ENCODE results near the gene M6PR.
A peak's percentile ranks its signal among the peaks of the same experiment; 100 is the strongest.

Gene M6PR

DNA sequence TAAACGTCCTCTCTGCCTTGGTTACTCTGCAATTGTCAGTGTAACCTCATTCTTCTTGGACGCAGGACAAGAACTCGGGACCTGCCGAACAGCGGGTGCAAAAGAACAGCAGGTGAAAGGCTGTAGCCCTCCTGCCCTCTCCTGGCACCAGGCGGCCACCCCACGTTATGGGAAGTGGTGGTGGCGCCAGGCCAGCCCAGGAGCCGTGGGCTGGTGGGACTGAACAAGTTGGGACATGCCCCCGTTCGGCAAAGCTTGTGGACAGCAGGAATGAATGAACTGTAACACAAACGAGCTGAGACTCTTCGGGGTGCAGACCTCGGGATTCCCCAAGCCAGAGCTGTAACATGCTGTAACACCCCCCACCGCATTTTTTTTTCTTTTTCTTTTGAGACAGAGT is 6.6 kb upstream of the M6PR start:
- no peak overlapping the region for H3K4me3 Mint-ChIP-seq
- H3K27ac Mint-ChIP-seq = no peak overlapping the region
- peaks cover 64% of the 10 kb centered on the region for H3K36me3 Mint-ChIP-seq (ENCODE audit: low read depth)
- no peak for DNase-seq
- TF ChIP-seq, protein P1, sequence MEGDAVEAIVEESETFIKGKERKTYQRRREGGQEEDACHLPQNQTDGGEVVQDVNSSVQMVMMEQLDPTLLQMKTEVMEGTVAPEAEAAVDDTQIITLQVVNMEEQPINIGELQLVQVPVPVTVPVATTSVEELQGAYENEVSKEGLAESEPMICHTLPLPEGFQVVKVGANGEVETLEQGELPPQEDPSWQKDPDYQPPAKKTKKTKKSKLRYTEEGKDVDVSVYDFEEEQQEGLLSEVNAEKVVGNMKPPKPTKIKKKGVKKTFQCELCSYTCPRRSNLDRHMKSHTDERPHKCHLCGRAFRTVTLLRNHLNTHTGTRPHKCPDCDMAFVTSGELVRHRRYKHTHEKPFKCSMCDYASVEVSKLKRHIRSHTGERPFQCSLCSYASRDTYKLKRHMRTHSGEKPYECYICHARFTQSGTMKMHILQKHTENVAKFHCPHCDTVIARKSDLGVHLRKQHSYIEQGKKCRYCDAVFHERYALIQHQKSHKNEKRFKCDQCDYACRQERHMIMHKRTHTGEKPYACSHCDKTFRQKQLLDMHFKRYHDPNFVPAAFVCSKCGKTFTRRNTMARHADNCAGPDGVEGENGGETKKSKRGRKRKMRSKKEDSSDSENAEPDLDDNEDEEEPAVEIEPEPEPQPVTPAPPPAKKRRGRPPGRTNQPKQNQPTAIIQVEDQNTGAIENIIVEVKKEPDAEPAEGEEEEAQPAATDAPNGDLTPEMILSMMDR (IDR thresholded peaks at IDR 0.05) = no peak
- H3K4me1 Mint-ChIP-seq = no peaks in the 10 kb centered on the region
- H3K9me3 Mint-ChIP-seq = peaks cover 34% of the 10 kb centered on the region
- peaks cover 4% of the 10 kb centered on the region for H3K27me3 Mint-ChIP-seq (ENCODE audit: low read depth, poor library complexity)

DNA sequence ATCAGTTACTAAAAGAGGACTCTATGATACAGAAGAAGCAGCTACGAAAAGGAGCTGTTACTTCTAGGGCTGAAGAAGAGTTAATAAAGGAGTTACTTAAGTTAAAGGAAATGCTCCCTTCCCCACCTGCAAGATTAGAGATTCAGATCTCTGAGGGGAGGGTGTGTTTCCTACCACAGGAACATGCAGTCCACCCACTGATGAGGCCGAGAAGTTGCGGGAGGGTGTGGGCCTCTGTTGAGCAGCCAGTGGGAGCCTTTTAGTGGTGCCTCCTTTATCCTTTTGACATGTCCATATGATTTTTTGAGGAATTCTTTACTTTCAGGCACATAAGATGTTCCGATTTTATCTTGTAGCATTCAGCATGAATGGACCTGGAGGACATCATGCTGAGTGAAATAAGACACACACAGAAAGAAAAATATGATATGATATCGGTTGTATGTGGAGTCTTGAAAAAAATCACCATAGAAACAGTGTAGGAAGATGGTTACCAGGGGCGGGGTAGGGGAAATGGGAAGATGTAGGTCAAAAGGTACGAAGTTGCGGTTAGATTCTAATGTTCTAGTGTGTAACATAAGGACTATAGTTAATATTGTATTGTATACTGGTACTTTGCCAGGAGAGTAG is 4.4 kb upstream of the M6PR start:
- Mint-ChIP-seq H3K4me1 (peaks cover 12% of the 10 kb centered on the region), H3K9me3 (peaks cover 34% of the 10 kb centered on the region), H3K4me3 (no peak overlapping the region), H3K27me3 (ENCODE audit: low read depth, poor library complexity) (peaks cover 7% of the 10 kb centered on the region), H3K27ac (no peak overlapping the region), H3K36me3 (ENCODE audit: low read depth) (peaks cover 51% of the 10 kb centered on the region)
- no peak for DNase-seq
- TF ChIP-seq, protein P1 (IDR thresholded peaks at IDR 0.05) = no peak

DNA sequence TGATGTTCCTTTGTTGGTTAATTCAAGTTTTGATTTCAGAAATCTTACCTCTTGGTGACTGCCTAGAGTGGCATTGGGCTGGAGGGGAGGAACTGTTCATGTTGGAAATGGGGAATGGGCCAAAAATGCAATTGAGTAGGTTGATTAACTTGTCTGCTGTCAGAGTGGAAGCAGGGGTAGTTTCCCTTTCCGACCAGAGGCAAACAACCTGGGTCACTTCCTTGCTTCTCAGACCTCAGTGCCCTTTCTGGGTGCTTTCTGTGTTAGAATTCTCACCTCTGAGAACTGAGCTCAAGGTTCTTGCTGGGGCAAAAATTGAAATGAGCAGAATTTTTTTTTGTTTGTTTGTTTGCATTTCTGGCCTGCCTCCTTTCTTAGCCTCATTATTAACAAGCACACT is 2.3 kb upstream of the M6PR start:
- Mint-ChIP-seq H3K4me1 (peaks cover 33% of the 10 kb centered on the region), H3K27me3 (ENCODE audit: low read depth, poor library complexity) (peaks cover 7% of the 10 kb centered on the region), H3K9me3 (peaks cover 30% of the 10 kb centered on the region), H3K4me3 (peak overlapping the region; percentile 41), H3K27ac (no peak overlapping the region), H3K36me3 (ENCODE audit: low read depth) (peaks cover 42% of the 10 kb centered on the region)
- no peak for DNase-seq
- TF ChIP-seq, protein P1 (IDR thresholded peaks at IDR 0.05) = no peak

DNA sequence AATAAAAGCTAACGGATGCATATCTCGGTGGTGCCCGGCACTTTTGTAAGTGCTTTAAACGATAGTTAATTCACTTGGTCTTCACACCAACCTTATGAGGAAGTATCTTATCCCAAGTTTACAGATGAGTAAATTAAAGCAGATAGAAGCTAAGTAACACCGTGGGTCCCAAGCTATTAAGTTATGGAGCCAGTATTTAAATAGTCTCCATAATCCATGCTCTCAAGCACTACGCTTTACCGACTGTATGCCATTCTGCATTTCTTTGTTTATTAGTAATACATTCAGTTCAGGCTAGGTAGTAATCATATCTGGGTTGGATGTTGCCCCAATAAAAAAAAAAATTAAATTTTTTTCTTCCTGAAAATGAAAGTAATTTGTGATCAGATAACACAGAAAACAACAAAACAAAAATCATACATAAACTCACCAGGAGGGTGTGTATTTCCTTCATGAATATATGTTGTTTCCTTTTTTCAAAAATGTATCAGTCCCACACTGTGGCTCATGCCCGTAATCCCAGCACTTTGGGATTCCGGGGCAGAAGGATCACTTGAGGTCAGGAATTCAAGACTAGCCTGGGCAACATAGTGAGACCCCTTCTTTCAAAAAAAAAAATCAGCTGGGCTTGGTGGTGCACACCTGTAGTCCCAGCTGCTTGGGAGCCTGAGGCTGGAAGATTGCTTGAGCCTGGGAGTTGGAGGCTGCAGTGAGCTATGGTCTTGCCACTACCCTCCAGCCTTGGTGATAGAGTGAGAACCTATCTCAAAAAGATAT is 1.4 kb upstream of the M6PR start:
- H3K4me3 Mint-ChIP-seq = peak overlapping the region; percentile 98
- peaks cover 39% of the 10 kb centered on the region for H3K4me1 Mint-ChIP-seq
- peaks cover 30% of the 10 kb centered on the region for H3K9me3 Mint-ChIP-seq
- H3K36me3 Mint-ChIP-seq (ENCODE audit: low read depth) = peaks cover 36% of the 10 kb centered on the region
- peak overlapping the region; percentile 99 for H3K27ac Mint-ChIP-seq
- TF ChIP-seq, protein P1 (IDR thresholded peaks at IDR 0.05) = no peak
- H3K27me3 Mint-ChIP-seq (ENCODE audit: low read depth, poor library complexity) = peaks cover 7% of the 10 kb centered on the region
- no peak for DNase-seq

DNA sequence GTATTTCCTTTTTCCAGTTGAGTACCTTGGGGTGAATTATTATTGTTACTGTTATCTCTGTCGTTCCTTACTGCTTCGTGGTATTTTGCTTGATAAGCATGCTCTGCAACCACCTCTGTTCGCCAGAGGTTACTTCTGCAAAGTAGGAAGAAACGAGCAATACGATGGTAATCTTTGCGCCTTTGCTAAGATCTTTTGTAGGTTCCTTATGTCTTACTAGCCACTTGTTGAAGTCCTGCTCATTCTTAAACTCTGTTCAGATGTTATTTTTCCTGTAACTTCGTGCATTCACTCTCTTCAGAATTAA is 729 bp upstream of the M6PR start:
- Mint-ChIP-seq H3K4me1 (peaks cover 39% of the 10 kb centered on the region), H3K9me3 (peaks cover 26% of the 10 kb centered on the region), H3K27ac (peak overlapping the region; percentile 99), H3K36me3 (ENCODE audit: low read depth) (peaks cover 32% of the 10 kb centered on the region), H3K27me3 (ENCODE audit: low read depth, poor library complexity) (peaks cover 7% of the 10 kb centered on the region), H3K4me3 (peak overlapping the region; percentile 98)
- no peak for DNase-seq
- TF ChIP-seq, protein P1 (IDR thresholded peaks at IDR 0.05) = no peak
